Measurements from ENCODE around the gene ZCCHC14.

ZCCHC14 gene

DNA sequence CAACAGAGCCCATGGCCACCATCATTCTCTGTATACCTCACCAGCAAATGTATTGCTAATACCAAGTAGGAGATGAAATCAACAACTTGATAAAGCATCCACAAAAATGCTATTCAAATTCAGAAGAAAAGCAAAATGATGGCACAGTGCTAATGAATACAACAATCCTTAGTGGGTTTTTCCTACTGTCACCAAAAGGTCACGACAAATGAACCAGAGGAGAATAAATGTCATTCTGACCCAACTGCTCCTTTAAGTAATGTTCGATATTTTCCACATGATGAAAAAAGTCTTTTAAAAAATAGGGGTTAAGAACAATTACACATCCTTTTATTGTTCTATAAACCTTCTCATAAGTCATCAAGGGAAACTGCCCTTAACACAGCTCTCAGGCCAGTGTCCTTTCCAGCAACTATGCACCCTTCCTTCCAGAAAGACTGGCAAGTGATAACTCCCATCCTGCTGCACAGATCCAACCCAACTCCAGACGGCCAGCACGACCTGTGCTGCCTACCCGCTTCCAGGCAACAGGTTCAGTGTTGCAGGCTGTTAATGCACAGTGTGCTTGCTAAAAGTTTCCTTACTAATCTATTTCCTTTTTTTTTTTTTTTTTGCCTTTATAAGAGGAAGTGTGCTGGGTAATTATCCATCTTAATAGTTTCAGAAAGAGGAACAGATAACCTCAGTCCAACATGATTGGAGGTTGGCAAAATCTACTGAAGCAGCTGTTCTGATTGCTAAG lies 124.6 kb downstream of the ZCCHC14 start:
- H3K9me3 ChIP-seq, result no peaks in the 10 kb centered on the region
- TF ChIP-seq, protein P1, sequence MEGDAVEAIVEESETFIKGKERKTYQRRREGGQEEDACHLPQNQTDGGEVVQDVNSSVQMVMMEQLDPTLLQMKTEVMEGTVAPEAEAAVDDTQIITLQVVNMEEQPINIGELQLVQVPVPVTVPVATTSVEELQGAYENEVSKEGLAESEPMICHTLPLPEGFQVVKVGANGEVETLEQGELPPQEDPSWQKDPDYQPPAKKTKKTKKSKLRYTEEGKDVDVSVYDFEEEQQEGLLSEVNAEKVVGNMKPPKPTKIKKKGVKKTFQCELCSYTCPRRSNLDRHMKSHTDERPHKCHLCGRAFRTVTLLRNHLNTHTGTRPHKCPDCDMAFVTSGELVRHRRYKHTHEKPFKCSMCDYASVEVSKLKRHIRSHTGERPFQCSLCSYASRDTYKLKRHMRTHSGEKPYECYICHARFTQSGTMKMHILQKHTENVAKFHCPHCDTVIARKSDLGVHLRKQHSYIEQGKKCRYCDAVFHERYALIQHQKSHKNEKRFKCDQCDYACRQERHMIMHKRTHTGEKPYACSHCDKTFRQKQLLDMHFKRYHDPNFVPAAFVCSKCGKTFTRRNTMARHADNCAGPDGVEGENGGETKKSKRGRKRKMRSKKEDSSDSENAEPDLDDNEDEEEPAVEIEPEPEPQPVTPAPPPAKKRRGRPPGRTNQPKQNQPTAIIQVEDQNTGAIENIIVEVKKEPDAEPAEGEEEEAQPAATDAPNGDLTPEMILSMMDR (IDR thresholded peaks at IDR 0.05), result no peak
- H3K36me3 ChIP-seq, result no peaks in the 10 kb centered on the region
- H3K4me1 ChIP-seq (ENCODE audit: control insufficient read depth in 1 of 2, insufficient read depth in 1 of 2, low read depth in 1 of 2, low read length in 1 of 2), result peaks cover 4 to 5% of the 10 kb centered on the region in 2 experiments
- H3K27me3 ChIP-seq, result no peaks in the 10 kb centered on the region
- H3K27ac ChIP-seq, result no peak overlapping the region
- H3K4me3 ChIP-seq (ENCODE audit: low read depth in 1 of 2, low read length in 1 of 2), result no peak overlapping the region

DNA sequence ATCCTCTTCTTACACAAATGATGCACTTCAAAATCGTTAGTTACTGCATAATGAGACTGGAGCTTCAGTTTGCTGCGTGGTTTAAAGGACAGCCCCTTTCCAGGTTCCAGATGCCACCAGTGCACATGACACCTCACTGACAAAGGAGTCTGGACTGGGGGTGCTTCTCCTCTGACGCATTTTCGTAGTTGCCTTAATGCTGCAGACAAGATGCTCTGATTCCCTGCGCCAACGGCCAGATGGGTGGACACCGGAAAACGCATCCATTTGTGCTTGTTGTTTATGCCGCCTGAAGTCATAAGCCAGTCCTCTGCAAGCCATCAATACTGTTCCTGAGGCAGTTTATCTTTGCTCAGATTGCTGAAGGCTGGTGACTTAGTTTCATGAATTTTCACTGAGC lies 125.3 kb downstream of the ZCCHC14 start:
- H3K4me3 ChIP-seq (ENCODE audit: low read depth in 1 of 2, low read length in 1 of 2), result no peak overlapping the region
- TF ChIP-seq, protein P1 (IDR thresholded peaks at IDR 0.05), result no peak
- no peak overlapping the region for H3K27ac ChIP-seq
- H3K36me3 ChIP-seq, result no peaks in the 10 kb centered on the region
- H3K4me1 ChIP-seq (ENCODE audit: control insufficient read depth in 1 of 2, insufficient read depth in 1 of 2, low read depth in 1 of 2, low read length in 1 of 2), result peaks cover 4 to 5% of the 10 kb centered on the region in 2 experiments
- no peaks in the 10 kb centered on the region for H3K9me3 ChIP-seq
- no peaks in the 10 kb centered on the region for H3K27me3 ChIP-seq

DNA sequence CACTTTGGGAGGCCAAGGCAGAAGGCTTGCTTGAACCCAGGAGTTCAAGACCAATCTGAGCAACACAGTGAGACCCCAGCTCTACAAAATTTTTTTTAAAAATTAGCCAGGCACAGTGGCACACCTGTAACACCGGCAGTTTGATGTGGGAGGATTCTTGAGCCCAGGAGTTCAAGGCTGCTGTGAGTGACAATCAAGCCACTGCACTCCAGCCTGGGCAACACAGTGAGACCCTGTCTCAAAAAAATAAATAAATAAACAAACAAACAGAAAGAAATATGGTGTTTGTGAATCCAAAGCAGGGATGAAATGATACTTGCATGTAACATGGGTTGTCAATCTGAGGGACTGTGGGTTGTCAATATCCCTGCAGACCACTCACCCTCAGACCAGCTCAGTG lies 125.9 kb downstream of the ZCCHC14 start:
- TF ChIP-seq, protein P1 (IDR thresholded peaks at IDR 0.05), result no peak
- no peaks in the 10 kb centered on the region for H3K36me3 ChIP-seq
- no peak overlapping the region for H3K27ac ChIP-seq
- no peaks in the 10 kb centered on the region for H3K27me3 ChIP-seq
- H3K9me3 ChIP-seq, result no peaks in the 10 kb centered on the region
- H3K4me1 ChIP-seq (ENCODE audit: control insufficient read depth in 1 of 2, insufficient read depth in 1 of 2, low read depth in 1 of 2, low read length in 1 of 2), result peaks cover 4 to 5% of the 10 kb centered on the region in 2 experiments
- no peak overlapping the region for H3K4me3 ChIP-seq (ENCODE audit: low read depth in 1 of 2, low read length in 1 of 2)

DNA sequence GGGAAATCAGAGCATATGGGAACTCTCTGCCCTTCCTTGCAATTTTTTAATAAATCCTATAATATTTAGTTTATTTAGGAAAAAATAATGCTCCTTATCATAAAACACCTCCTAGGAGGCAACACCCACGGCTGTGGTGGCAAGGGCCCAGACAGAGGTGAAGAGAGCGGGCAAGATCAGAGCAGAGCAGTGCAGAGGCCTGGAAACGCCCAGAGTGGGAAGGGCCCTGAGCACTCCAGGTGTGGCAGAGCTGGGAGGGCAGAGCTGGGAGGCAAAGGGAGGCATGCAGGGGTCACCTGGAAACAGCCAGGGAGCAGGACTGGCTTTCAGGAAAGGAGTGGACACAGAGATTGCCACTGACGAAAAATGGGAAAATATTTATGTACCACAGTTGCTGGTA lies 126.5 kb downstream of the ZCCHC14 start:
- TF ChIP-seq, protein P1 (IDR thresholded peaks at IDR 0.05), result no peak
- H3K9me3 ChIP-seq, result no peaks in the 10 kb centered on the region
- no peaks in the 10 kb centered on the region for H3K36me3 ChIP-seq
- no peak overlapping the region for H3K27ac ChIP-seq
- H3K4me3 ChIP-seq (ENCODE audit: low read depth in 1 of 2, low read length in 1 of 2), result no peak overlapping the region
- H3K27me3 ChIP-seq, result no peaks in the 10 kb centered on the region
- peaks cover 4 to 5% of the 10 kb centered on the region in 2 experiments for H3K4me1 ChIP-seq (ENCODE audit: control insufficient read depth in 1 of 2, insufficient read depth in 1 of 2, low read depth in 1 of 2, low read length in 1 of 2)

DNA sequence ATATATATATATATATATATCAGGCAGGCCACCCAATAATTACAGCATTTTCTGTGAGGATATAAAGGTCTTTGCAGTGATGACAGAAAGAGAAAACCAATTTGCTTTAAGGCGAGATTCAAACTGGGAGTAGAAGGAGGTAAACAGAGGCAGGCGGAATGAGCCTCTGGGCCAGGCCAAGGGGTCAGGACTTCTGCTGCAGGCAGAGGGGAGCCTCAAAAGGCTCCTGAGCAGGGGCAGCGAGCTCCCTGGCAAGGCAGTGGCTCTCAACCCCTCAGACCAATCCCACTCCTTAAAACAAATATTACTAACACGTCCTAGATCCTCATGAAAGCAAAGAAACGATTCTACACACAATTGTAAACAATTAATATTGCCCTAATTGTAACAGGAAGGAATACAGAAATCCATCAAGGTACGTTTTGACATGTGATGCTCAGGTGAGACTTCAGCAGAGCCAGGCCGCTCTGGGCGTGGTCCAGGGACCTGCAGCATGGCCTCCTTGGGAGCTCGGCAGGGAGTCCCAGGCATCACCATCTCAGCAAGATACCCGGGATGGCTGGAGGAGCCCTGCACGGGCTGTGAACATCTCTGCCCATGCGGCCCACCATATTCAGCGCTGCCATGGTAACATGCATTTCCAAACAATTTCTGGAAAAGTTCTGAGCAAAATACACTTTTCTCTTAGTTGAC lies 127.7 kb downstream of the ZCCHC14 start:
- TF ChIP-seq, protein P1 (IDR thresholded peaks at IDR 0.05), result no peak
- peaks cover 4 to 5% of the 10 kb centered on the region in 2 experiments for H3K4me1 ChIP-seq (ENCODE audit: control insufficient read depth in 1 of 2, insufficient read depth in 1 of 2, low read depth in 1 of 2, low read length in 1 of 2)
- H3K9me3 ChIP-seq, result no peaks in the 10 kb centered on the region
- H3K27ac ChIP-seq, result no peak overlapping the region
- no peaks in the 10 kb centered on the region for H3K27me3 ChIP-seq
- H3K4me3 ChIP-seq (ENCODE audit: low read depth in 1 of 2, low read length in 1 of 2), result no peak overlapping the region
- no peaks in the 10 kb centered on the region for H3K36me3 ChIP-seq

All from neutrophil (primary cell).